Mucosa of gallbladder (tissue), 1 donor: ENCODE data around the gene BRPF1. TPM values are rescaled to one million over a fixed set of nuclear protein-coding genes. Genes with fewer than 3 reads are reported as not detected.

Experiments
- DNase-seq: peaks from one replicate; pipeline ENCODE4 v3.0.0-alpha.2; 2020; ENCODE audit warnings: low spot score
- total RNA-seq: library from RNA; stranded (reverse); gene quantifications from one replicate; pipeline ENCODE4 v1.2.1, GENCODE V29; 2021
- donor health status: DM: no; HTN: no; CAD: no.

BRPF1 gene
- total RNA-seq, 1 donor from 2014 or later = 17.3 TPM

DNA sequence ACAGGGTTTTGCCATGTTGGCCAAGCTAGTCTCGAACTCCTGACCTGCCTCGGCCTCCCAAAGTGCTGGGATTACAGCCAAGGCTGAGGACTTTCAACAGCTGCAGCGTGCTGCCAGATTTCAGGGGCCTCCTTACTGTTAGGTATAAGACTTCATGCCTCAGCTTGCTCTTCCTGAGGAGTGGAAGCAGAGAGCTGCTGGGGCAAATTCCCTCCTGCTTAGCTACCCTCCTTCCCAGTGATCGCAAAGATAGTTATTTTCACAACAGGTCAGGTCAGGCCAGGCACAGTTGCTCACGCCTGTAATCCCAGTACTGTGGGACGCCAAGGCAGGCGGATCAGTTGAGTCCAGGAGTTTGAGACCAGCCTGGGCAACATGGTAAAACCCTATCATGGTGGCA, 30.5 kb upstream of the BRPF1 start:
- DNase-seq = no peak

DNA sequence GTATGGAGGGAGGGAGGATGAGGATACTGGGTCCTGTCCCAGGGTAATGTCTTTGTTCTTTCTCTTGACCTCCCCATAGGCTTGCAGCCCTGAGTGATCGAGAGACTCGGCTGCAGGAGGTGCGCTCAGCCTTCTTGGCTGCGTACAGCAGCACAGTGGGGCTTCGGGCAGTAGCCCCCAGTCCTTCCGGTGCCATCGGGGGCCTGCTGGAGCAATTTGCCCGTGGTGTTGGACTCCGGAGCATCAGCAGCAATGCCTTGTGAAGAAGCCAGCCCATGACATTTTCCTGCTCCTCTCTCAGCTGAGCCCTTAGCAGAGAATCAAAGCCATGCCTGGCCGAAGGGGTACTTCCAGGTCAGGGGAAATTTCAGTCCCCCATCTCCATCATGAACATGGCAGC, 29.8 kb upstream of the BRPF1 start:
- DNase-seq = no peak

GRCh38 chr3:9703240-9703639, 28.3 kb upstream of the BRPF1 start:
- DNase-seq = no peak

DNA sequence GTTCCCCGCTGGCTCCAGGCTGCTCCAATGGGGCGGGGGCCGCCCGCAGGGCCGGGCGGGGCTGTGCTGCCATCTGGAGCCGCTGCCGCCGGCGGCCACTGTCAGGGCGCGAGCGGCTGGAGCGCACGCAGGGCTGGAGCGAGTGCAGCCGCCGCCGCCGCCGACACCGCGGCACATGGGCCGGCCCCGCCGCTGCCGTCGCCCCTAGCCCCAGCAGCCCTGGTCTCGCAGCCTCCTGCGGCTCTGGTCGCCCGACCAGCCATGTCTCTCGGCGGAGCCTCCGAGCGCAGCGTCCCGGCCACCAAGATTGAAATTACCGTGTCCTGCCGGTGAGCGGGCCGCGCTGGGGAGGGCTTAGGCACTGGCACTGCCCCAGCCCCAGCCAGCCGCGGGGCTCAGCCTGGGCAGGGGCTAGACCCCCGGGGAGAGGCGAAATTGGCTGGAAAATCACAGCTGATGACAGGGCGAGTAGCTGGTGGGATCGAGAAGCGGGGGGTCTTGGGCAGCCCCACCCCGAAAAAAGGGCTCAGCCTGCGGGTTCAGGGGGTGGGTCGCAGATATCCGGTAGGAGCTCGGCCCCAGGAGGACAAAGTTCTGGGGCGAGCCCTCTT, 27.7 kb upstream of the BRPF1 start, which contains the start of gene CPNE9:
Gene CPNE9 (plus strand): TSS at position 98 of the 611 bp plus-strand sequence. CDS start 164 bp downstream, at position 262.
- no peak for DNase-seq

DNA sequence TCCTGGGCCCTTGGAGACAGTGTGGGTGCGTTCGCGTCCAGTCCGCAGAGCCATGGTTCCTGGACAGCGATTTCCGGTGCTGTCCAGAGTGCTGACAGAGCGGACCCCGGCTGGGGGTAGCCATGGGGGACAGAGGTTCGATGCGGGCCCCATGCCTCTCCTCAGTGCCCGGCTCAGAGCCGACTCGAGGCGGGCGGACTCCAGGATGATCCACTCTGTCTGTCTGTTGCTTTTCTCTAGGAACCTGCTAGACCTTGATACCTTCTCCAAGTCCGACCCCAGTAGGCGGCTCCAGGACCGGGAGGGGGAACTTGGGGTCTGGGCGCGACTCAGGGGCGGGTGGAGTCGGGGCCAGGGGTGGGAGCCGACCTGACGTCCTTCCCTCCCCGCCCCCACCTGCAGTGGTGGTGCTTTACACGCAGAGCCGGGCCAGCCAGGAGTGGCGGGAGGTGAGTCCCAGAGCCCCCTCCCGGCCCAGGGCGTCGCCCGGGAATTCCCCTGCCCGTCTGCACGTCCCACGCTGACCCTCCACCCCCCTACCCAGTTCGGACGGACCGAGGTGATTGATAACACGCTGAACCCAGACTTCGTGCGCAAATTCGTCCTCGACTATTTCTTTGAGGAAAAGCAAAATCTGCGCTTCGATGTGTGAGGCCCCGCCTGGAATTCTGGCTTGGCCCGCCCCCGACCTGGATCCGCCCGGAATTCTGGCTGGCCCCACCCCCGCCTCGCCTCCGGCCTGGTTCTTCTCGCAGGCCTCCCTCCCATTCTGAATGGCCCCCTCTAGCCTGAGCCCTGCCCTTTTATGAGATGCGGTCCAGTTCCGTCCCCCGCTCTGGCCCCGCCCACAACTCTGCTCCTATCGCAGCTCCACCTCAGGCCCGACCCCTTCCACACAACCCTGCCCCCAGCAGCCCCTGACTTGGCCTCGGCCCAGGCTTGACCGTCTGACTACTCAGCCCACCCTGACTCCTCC, 26.9 kb upstream of the BRPF1 start:
- DNase-seq = no peak

DNA sequence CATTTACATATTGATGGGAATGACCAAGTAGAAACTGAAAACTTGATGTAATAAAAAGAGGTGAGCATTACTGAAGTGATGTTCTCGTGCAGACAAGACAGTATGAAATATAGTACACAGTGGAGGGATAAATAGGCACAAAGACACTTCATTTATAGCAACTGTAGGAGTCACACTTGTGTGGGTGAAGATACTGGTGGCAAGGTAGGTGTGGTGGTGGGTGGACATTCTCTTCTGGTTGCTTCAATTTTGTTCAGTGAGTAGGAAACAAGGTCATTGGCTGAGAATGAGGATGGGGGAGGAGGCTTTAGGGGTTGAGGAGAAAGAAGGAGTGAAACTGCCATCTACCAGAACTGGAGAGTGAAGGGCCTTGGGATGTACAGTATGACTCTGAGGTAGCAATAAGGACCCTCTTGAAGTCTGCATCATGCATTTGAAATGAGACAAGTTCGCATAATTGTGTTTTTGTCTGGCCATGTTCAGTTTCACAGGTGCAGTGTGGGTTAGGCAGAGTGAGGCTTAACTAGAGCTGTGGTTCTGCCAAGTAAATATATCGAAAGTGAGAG, 21.3 kb upstream of the BRPF1 start:
- DNase-seq = no peak

DNA sequence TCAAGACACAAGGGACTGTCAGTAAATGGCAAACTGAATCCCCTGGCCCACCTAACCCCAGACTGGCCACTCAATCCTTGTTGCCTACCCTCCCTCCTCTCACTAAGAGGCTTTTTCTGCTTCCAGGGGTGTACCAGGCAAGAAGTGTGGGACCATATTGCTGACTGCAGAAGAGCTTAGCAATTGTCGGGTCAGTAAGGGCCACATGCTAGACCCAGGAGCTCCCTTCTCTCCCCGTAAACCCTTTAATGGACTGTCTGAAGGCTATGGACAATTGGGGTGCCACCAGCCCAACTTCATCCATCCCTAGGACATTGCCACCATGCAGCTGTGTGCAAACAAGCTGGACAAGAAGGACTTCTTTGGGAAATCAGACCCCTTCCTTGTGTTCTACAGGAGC, 19.1 kb upstream of the BRPF1 start:
- DNase-seq = no peak

- no peak for DNase-seq
Observed at GRCh38 chr3:9713142-9713541, 18.4 kb upstream of the BRPF1 start.

GRCh38 chr3:9715136-9715535, 16.4 kb upstream of the BRPF1 start:
- no peak for DNase-seq

- DNase-seq = peak; percentile 77
Observed at GRCh38 chr3:9715764-9716437, 15.6 kb upstream of the BRPF1 start.

- no peak for DNase-seq
Observed at GRCh38 chr3:9716801-9717555, 14.6 kb upstream of the BRPF1 start.

- DNase-seq = no peak
Observed at GRCh38 chr3:9717563-9717962, 14.0 kb upstream of the BRPF1 start.

DNA sequence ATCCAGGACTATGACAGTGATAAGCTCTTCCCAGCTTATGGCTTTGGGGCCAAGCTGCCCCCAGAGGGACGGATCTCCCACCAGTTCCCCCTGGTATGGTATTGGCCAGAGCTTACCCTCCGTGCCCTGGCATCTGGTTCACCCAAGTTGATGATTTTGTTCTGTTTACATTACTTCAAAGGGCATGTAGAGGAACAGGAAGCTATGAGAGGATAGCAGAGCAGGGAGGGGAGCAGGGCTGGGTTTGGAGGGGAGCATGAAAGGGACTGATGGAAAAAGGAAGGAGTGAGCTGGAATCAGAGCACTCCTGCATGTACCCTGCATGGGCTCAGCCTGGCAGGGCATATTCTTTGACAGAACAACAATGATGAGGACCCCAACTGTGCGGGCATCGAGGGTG, 13.4 kb upstream of the BRPF1 start:
- DNase-seq = no peak

DNA sequence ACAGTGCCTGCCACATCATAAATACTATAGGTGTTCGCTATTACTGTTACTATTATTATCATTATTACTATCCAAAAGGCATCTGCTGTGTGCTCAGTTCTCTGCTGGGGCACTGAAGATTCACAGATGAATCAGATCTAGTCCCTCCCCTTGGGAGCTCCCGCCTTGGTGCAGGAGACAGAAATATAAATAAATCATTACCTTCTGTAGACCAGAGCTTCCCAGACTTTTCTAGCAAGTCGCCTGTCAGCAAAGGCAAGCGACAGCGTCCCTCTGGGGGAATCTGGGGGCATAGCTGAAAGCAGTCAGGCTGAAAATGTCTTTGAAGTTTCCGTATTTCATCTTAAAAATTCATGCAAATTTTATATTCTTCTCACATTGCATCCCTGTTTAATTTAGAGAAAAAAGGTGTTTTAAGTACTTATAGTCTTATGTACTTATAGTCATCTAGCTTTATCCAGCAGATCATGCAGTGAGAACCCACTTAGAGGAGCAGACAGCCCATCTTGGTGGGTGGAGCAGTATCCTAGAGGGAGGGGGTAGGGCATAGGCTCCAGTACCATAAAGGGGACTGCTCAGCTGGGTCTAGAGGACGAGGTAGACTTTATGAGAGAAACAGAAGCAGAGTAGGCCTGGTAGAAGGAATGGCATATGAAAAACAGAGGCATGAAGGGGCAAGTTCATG, 10.4 kb upstream of the BRPF1 start:
- no peak for DNase-seq

DNA sequence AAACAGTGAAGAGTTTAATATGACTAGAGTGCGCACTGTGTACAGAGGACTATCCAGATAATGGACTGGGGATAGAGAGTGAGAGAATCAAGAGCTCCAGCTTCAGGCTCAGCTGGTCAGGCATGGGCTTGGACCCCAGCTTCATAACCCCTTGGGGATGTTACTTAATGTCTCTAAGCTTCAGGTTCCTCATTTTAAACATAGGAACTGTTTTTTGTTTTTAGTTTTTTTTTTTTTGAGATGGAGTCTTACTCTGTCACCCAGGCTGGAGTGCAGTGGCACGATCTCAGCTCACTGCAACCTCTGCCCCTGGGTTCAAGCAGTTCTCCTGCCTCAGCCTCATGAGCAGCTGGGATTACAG, 9.9 kb upstream of the BRPF1 start:
- DNase-seq = no peak

DNA sequence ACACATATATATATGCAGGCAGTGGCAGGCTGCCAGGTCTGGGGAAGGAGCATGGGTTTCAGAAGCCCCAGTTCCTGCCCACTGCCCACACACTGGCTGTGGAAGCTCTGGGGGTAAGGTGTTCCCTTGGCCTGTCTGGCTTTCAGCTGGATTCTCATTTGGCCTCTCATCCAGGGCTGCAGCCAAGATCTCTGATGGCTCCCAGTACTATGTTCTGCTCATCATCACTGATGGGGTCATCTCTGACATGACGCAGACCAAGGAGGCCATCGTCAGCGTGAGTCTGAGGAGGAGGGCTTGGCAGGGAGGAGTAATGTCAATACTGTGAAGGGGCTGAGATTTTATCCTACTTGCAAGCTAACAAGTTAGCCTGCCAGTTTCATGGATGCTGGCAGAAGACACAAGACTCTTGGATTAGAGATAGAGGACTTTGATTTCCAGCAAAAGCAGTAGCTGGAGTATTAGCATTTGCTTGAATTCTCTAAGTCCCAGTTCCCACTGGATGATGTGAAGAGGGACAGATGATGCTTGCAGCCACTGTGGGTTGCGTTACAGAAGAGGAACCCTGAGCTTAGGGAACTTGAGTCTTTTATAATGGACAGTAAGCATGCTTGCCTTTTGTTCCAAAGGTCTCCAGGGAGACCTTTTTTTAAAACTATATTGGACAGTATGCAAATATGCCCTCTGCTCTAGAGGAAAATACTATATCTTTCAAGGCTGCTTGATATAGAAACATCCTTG, 5.6 kb upstream of the BRPF1 start:
- DNase-seq = no peak

- no peak for DNase-seq
Observed at GRCh38 chr3:9727041-9727595, 4.4 kb upstream of the BRPF1 start.

GRCh38 chr3:9727743-9728142, 3.8 kb upstream of the BRPF1 start:
- DNase-seq = no peak

DNA sequence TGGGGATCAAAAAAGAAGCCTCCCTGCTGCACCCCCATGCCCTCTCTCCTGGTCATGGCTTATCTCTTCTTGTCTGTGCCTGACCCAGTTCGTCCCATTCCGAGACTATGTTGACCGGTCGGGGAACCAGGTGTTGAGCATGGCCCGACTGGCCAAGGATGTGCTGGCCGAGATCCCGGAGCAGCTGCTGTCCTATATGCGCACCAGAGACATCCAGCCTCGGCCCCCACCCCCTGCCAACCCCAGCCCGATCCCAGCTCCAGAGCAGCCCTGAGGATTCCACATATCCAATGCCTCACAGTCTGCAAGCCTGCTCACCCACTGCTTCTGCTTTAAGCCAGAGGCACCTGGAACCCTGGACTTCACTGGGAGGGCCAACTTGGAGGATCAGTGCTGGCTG, 2.1 kb upstream of the BRPF1 start:
- no peak for DNase-seq

DNA sequence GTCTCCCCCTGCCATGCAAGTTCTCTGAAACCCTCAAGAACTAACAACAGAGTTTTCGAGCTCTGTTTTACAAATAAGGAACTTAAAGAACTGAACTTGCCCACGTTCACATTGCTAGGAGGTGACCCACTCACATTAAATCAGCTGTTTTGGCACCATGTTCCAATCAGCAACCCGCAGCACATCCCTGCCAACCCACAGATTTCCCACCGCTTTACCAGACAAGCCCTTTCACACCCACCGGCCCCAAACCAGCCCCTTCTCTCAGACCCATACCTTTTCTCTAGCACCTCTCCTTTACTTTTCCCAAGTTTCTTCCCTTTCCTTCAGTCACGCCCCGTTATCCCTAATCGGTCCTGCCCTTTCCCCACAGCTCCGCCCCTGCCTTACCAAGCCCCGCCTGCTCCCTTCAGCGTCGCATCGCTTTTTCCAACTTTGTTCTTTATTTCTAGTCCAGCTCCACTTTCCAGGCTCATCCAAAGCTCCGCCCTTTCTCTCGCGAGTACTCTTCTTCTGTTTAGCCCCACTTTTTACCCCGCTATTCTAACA, 804 bp upstream of the BRPF1 start:
- no peak for DNase-seq
